GM12875 (cell line): Measurements from ENCODE around the gene POU6F2.

Source experiments
- H3K4me3 ChIP-seq: one replicate; pipeline ENCODE4 v1.5.1; 2011; ENCODE audit warnings: low read depth, low read length, control low read depth
- CTCF ChIP-seq: IDR thresholded peaks from 2 replicates; pipeline ENCODE4 v1.5.1; 2011; ENCODE audit warnings: low read depth, mild to moderate bottlenecking, control low read depth, inconsistent platforms, low read length, moderate library complexity, borderline replicate concordance; ENCODE audit not compliant: insufficient read depth

Gene POU6F2

GRCh38 chr7:39248692-39249090, 271.0 kb downstream of the POU6F2 start:
- TF ChIP-seq CTCF = no peak
- no peak overlapping the region for H3K4me3 ChIP-seq

DNA sequence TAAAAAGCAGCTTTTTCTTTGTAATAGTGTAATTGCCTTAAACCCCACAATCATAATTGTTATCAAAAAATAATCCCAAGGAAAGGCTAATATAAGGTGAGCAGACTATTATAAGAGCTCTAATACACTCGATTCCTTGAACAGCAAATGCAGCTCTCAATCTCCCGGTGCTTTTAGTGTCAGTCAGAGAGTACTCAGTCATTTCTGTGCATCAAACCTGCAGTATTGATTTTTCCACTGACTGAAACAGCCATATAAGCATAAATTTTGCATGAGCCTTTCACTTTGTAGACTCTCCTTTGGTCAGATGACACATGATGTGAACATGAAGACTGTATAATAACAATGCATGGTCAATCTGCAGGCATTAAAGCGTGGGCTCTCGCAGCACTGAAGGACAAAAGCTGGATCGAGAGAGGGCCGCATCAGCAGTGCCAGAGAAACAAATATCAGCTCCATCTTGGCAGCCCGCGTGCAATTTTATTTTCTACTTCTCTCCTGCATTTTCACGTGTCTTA, 272.0 kb downstream of the POU6F2 start:
- no peak overlapping the region for H3K4me3 ChIP-seq
- no peak for TF ChIP-seq CTCF

DNA sequence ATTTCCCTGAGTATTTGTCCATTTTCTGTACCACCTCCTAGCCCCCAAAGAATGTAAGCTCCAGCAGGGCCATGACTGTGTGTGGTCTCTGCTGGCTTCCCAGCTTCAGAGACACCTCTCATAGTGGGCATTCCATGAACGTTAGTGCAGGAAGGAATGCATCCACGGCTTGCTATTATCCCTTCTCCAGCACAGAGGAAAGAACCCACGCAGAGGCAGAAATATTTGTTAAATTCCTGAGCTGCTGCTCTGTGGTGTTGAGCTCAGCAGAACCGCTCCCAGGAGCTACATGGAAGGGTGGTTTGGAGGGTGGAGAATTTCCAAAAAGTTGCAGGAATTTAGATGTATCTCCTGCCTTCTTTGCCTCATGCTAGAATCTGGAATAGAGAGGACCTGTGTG, 275.2 kb downstream of the POU6F2 start:
- no peak for TF ChIP-seq CTCF
- no peak overlapping the region for H3K4me3 ChIP-seq

- TF ChIP-seq CTCF = no peak
- H3K4me3 ChIP-seq = no peak overlapping the region
Measured at GRCh38 chr7:39259391-39260003, 281.8 kb downstream of the POU6F2 start.

DNA sequence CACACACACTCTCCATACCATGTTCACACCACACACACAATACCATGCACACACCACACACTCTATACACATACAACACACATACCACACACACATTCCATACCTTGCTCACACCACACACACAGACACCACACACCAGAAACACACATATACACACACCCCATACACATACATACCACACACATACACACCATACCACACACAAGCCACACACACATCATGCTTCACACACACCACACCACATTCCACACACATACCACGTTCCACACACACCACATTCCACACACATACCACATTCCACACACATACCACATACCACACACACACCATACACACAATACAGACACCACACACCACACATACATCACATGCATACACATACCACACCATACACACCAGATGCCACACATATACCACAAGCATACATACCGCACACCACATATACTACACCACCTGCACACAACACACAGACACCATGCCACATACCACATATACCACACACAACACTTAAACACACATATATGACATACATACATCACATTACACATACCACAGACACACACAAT, 282.7 kb downstream of the POU6F2 start:
- no peak for TF ChIP-seq CTCF
- H3K4me3 ChIP-seq = no peak overlapping the region

- no peak for TF ChIP-seq CTCF
- no peak overlapping the region for H3K4me3 ChIP-seq
Measured at GRCh38 chr7:39261771-39262170, 284.1 kb downstream of the POU6F2 start.
